ENCODE measurements around the gene MAD1L1.

MAD1L1 gene

DNA sequence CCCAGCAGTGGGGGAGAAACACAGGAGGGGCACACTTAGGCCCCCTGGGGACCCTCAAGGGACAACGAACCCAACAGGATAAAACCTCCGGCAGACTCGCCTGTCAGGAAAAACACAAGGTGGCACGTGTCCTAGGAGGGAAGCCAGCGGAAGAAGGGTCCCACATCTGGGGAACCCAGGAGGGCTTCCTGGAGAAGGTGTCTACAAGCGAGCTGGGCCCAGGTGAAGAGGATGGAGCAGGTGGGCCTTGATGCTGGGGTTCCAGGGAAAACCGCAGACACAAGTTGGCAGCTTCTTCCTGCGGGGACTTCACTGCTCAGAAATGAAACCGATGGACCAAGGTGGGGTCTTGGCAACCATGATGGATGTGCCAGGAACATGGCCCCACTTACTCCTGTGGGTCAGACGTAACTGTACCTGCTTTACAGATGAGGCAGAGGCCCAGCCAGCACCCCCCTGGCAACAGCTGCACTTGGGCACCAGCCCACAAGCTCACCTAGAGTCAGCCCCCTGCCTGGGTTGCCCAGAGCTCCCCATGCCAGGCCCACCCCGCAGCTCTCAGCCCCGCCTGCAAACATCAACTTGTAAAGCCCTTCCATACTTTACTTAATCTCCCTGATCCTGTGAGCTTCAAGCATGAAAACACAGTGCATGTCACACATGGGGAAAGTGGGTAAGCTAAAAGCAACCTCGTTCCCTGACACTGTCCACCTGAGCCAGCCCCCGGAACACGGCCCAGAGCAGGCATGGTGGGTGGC, 337.7 kb downstream of the MAD1L1 start:
- H3K27ac ChIP-seq (ENCODE audit: insufficient read depth in 1 of 2, low read depth in 1 of 2, low read length in 2 of 2, poor library complexity in 1 of 2, severe bottlenecking in 2 of 2), result no peak overlapping the region
- H3K36me3 ChIP-seq (ENCODE audit: control insufficient read depth in 4 of 4, insufficient read depth in 4 of 4, low read length in 3 of 4), result peaks cover 0 to 45% (median 5%) of the 10 kb centered on the region in 4 experiments
- WGBS (ENCODE audit: insufficient coverage), result 89% methylated on average over 14 of the region's 15 CpGs

DNA sequence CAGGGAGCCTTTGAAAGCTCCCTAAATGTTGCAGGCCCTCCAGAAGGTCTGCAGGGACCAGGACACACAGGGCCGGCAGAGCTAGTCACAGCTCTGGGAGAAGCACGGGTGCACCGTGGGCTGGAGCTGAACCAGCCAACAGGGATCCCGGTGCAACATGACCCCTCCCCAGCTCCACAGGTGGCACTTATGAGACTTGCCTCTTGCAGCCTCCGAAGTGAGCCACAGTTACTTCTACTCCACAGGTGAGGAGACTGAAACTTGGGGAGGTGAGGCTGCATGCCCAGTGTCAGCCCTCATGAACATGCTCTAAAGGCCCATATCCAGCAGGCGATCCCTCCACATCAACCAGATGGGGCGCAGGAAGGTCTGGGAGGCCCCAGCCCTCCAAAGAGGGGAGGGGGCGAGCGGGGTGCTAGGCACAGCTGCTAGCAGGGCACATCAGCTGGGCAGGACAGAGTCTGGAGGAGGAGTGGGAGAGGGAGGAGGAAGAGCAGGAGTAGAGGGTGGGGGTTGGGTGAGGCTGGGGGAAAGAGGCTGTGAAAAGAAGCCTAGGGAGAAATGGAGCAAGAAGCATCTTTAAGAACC, 338.3 kb downstream of the MAD1L1 start:
- H3K36me3 ChIP-seq (ENCODE audit: control insufficient read depth in 4 of 4, insufficient read depth in 4 of 4, low read length in 3 of 4), result peaks cover 0 to 45% (median 5%) of the 10 kb centered on the region in 4 experiments
- peaks cover 0 to 14% (median 8%) of the 10 kb centered on the region in 4 experiments for H3K4me1 ChIP-seq (ENCODE audit: control extremely low read depth in 1 of 4, control insufficient read depth in 4 of 4, insufficient read depth in 4 of 4, low read length in 3 of 4)
- no peak overlapping the region for H3K4me3 ChIP-seq (ENCODE audit: control insufficient read depth in 1 of 7, extremely low read depth in 1 of 7, insufficient read depth in 4 of 7, low read depth in 2 of 7, low read length in 6 of 7)
- POLR2A ChIA-PET, result no interaction called here
- 97% methylated on average over 6 of the region's 9 CpGs for WGBS (ENCODE audit: insufficient coverage)
- CTCF ChIA-PET, result interaction anchor here (0.7 kb wide), 1 partner anchor 11 kb away, joined by 3 read pairs; no protein-coding TSS in a partner anchor
- no peak overlapping the region for H3K27ac ChIP-seq (ENCODE audit: insufficient read depth in 1 of 2, low read depth in 1 of 2, low read length in 2 of 2, poor library complexity in 1 of 2, severe bottlenecking in 2 of 2)
- no peak for DNase-seq
- H3K9me3 ChIP-seq (ENCODE audit: control extremely low read depth in 1 of 5, control insufficient read depth in 4 of 5, insufficient read depth in 2 of 5, low read depth in 1 of 5, low read length in 4 of 5), result no peaks in the 10 kb centered on the region
- H3K27me3 ChIP-seq (replicated peaks in 2 of 5; ENCODE audit: control insufficient read depth in 4 of 5, insufficient read depth in 5 of 5, low read length in 4 of 5), result no peaks in the 10 kb centered on the region

More for the DNA sequence above, 337.7 kb downstream of the MAD1L1 start:
- no peak for DNase-seq
- POLR2A ChIA-PET, result no interaction called here
- H3K9me3 ChIP-seq (ENCODE audit: control extremely low read depth in 1 of 5, control insufficient read depth in 4 of 5, insufficient read depth in 2 of 5, low read depth in 1 of 5, low read length in 4 of 5), result no peaks in the 10 kb centered on the region
- H3K4me3 ChIP-seq (ENCODE audit: control insufficient read depth in 1 of 7, extremely low read depth in 1 of 7, insufficient read depth in 4 of 7, low read depth in 2 of 7, low read length in 6 of 7), result no peak overlapping the region
- CTCF ChIA-PET, result no interaction called here
- peaks cover 0 to 7% (median 2%) of the 10 kb centered on the region in 4 experiments for H3K4me1 ChIP-seq (ENCODE audit: control extremely low read depth in 1 of 4, control insufficient read depth in 4 of 4, insufficient read depth in 4 of 4, low read length in 3 of 4)
- H3K27me3 ChIP-seq (replicated peaks in 2 of 5; ENCODE audit: control insufficient read depth in 4 of 5, insufficient read depth in 5 of 5, low read length in 4 of 5), result no peaks in the 10 kb centered on the region

DNA sequence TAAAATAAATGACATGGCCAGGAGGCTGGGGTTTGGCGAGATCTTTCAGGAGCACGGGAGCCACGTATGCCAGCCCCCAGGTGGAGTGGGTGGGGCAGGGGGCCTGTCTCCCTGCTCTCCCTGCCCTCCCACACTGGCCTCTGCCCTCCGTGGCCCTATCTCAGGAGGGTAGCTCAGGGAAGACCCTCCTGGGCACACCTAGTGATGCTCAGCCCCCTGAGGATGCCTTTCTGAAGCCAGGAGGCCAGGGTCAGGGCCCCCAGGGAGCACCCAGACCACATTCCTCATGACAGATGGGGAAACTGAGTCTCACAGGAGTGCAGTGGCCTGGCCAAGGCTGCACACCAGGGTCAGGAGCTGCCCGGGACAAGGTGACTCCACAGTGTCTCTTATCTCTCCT, 339.3 kb downstream of the MAD1L1 start:
- H3K27ac ChIP-seq (ENCODE audit: insufficient read depth in 1 of 2, low read depth in 1 of 2, low read length in 2 of 2, poor library complexity in 1 of 2, severe bottlenecking in 2 of 2), result no peak overlapping the region
- H3K4me1 ChIP-seq (ENCODE audit: control extremely low read depth in 1 of 4, control insufficient read depth in 4 of 4, insufficient read depth in 4 of 4, low read length in 3 of 4), result peaks cover 0 to 16% (median 10%) of the 10 kb centered on the region in 4 experiments
- H3K36me3 ChIP-seq (ENCODE audit: control insufficient read depth in 4 of 4, insufficient read depth in 4 of 4, low read length in 3 of 4), result peaks cover 0 to 52% (median 9%) of the 10 kb centered on the region in 4 experiments
- no peaks in the 10 kb centered on the region for H3K27me3 ChIP-seq (replicated peaks in 2 of 5; ENCODE audit: control insufficient read depth in 4 of 5, insufficient read depth in 5 of 5, low read length in 4 of 5)
- no peak overlapping the region for H3K4me3 ChIP-seq (ENCODE audit: control insufficient read depth in 1 of 7, extremely low read depth in 1 of 7, insufficient read depth in 4 of 7, low read depth in 2 of 7, low read length in 6 of 7)
- peaks cover 0 to 4% (median 0%) of the 10 kb centered on the region in 5 experiments for H3K9me3 ChIP-seq (ENCODE audit: control extremely low read depth in 1 of 5, control insufficient read depth in 4 of 5, insufficient read depth in 2 of 5, low read depth in 1 of 5, low read length in 4 of 5)
- DNase-seq, result no peak
- POLR2A ChIA-PET, result no interaction called here
- CTCF ChIA-PET, result interaction anchor here (0.7 kb wide), 1 partner anchor 31 kb away, joined by 4 read pairs; no protein-coding TSS in a partner anchor
- WGBS (ENCODE audit: insufficient coverage), result 96% methylated on average over 4 of the region's 5 CpGs

DNA sequence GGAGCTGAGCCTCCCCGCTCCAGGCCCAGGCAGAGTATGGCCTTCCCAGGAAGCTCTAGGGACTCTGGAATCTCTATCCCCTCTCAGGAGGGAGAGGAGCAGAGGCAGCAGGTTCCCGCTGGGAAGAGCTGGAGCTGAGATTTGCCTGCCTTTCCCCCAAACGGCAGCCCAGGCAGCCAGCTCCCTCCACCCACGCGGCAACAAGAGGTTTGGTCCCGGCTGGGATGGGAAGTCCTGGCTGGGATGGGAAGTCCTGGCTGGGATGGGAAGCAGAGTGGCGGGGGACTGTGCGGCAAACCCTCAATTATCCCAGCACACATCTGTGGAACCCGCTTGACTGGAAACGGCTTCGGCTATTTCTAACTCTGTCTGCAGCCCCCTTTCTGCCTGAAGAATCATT, 339.7 kb downstream of the MAD1L1 start:
- Histone ChIP-seq H3K27me3 (replicated peaks in 2 of 5; ENCODE audit: control insufficient read depth in 4 of 5, insufficient read depth in 5 of 5, low read length in 4 of 5) (no peaks in the 10 kb centered on the region), H3K4me1 (ENCODE audit: control extremely low read depth in 1 of 4, control insufficient read depth in 4 of 4, insufficient read depth in 4 of 4, low read length in 3 of 4) (peaks cover 0 to 16% (median 10%) of the 10 kb centered on the region in 4 experiments), H3K4me3 (ENCODE audit: control insufficient read depth in 1 of 7, extremely low read depth in 1 of 7, insufficient read depth in 4 of 7, low read depth in 2 of 7, low read length in 6 of 7) (no peak overlapping the region), H3K27ac (ENCODE audit: insufficient read depth in 1 of 2, low read depth in 1 of 2, low read length in 2 of 2, poor library complexity in 1 of 2, severe bottlenecking in 2 of 2) (no peak overlapping the region), H3K9me3 (ENCODE audit: control extremely low read depth in 1 of 5, control insufficient read depth in 4 of 5, insufficient read depth in 2 of 5, low read depth in 1 of 5, low read length in 4 of 5) (peaks cover 0 to 6% (median 0%) of the 10 kb centered on the region in 5 experiments), H3K36me3 (ENCODE audit: control insufficient read depth in 4 of 4, insufficient read depth in 4 of 4, low read length in 3 of 4) (peaks cover 0 to 56% (median 13%) of the 10 kb centered on the region in 4 experiments)
- 94% methylated on average over 8 of the region's 11 CpGs for WGBS (ENCODE audit: insufficient coverage)
- ChIA-PET CTCF (interaction anchor here (0.7 kb wide), 1 partner anchor 31 kb away, joined by 4 read pairs; no protein-coding TSS in a partner anchor), POLR2A (no interaction called here)
- DNase-seq, result no peak

DNA sequence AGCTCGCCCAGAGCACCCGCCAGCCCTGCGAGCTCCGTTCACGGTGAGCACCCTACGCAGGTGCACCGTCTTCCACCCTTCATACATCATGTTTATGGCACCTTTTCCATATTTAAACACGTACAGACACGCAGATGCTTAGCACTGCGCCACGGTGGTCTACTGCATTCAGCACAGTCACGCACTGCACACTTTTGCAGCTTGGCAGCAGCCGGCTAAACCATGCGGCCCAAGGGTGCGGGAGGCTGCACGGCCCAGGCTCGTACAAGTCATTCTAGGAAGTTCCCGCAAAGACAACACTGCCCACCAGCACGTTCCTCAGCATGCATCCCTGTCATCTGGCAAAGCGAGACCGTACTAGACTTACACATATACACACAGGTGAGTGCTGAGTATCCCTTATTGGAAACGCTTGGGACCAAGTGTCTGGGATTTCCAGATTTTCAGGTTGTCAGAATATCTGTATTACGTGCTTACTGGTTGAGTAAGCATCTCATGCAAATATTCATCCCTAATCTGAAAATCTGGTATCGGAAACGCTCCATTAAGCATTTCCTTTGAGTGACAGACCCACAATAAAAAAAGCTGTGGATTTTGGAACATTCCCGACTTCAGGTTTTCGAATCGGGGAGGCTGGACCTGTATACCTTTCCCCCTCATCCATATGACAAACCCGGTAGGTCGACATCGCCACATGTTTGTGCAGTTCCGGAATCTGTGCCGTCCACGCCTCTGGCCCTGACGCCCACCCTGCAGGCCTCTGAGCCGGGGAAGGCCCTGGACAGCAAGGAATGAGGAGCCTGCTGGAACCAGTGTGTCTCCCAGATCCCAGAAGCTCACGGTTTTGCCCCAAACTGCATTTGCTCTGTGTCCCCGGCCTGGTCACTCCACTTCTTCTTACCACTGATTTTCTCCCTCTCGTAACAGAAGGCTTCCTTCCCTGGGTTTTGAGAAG, 340.5 kb downstream of the MAD1L1 start:
- Histone ChIP-seq H3K27me3 (replicated peaks in 2 of 5; ENCODE audit: control insufficient read depth in 4 of 5, insufficient read depth in 5 of 5, low read length in 4 of 5) (no peaks in the 10 kb centered on the region), H3K36me3 (ENCODE audit: control insufficient read depth in 4 of 4, insufficient read depth in 4 of 4, low read length in 3 of 4) (peaks cover 3 to 56% (median 15%) of the 10 kb centered on the region in 4 experiments), H3K4me1 (ENCODE audit: control extremely low read depth in 1 of 4, control insufficient read depth in 4 of 4, insufficient read depth in 4 of 4, low read length in 3 of 4) (peaks cover 0 to 16% (median 10%) of the 10 kb centered on the region in 4 experiments), H3K4me3 (ENCODE audit: control insufficient read depth in 1 of 7, extremely low read depth in 1 of 7, insufficient read depth in 4 of 7, low read depth in 2 of 7, low read length in 6 of 7) (no peak overlapping the region), H3K27ac (ENCODE audit: insufficient read depth in 1 of 2, low read depth in 1 of 2, low read length in 2 of 2, poor library complexity in 1 of 2, severe bottlenecking in 2 of 2) (no peak overlapping the region), H3K9me3 (ENCODE audit: control extremely low read depth in 1 of 5, control insufficient read depth in 4 of 5, insufficient read depth in 2 of 5, low read depth in 1 of 5, low read length in 4 of 5) (peaks cover 0 to 13% (median 0%) of the 10 kb centered on the region in 5 experiments)
- POLR2A ChIA-PET, result no interaction called here
- DNase-seq, result no peak
- 98% methylated on average over 36 of the region's 39 CpGs for WGBS (ENCODE audit: insufficient coverage)
- CTCF ChIA-PET, result interaction anchor here (0.7 kb wide), 1 partner anchor 30 kb away, joined by 4 read pairs; no protein-coding TSS in a partner anchor

DNA sequence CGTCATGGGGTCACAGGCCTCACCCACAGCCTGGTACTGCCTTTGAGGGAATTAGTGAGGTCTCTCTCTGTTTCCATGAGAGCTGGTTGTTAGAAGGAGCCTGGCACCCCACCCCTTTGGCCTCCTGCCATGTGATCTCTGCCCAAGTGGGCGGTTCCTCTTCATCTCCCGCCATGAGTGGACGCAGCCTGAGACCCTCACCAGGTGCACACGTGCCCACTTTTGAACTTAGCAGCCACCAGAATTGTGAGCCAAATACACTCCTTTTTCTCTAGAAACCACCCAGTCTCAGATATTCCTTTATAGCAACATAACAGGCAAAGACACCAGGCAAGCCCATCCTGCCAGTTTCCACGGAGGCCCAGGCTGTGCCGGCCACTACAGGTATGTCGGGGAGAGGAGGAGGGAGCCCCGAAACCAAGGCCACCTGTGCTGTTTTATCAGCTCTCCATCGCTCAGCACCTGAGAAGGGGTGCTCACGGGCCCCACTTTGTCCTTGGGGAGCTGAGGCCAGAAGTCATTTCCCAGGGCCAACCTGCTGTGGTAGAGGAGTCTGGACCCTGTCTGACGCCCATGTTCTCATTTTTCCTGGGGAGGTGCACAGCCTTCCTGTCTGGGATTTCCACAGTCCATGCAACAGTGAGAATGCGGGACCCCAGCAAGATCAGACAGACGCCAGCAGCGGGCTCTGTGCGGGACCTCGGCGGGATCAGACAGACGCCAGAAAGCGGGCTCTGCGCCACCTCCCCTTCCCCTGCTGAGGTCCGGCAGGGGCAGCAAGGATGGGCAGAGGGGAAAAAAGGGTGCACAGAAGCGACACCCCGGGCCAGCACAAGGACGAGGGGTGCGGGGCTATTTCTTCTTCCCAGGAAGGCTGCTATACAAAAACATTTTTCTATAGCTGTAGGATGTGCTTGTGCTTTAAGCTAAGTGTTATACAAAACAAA, 342.2 kb downstream of the MAD1L1 start:
- 94% methylated on average over 14 of the region's 26 CpGs for WGBS (ENCODE audit: insufficient coverage)
- Histone ChIP-seq H3K27me3 (replicated peaks in 2 of 5; ENCODE audit: control insufficient read depth in 4 of 5, insufficient read depth in 5 of 5, low read length in 4 of 5) (no peaks in the 10 kb centered on the region), H3K9me3 (ENCODE audit: control extremely low read depth in 1 of 5, control insufficient read depth in 4 of 5, insufficient read depth in 2 of 5, low read depth in 1 of 5, low read length in 4 of 5) (peaks cover 0 to 16% (median 0%) of the 10 kb centered on the region in 5 experiments), H3K4me1 (ENCODE audit: control extremely low read depth in 1 of 4, control insufficient read depth in 4 of 4, insufficient read depth in 4 of 4, low read length in 3 of 4) (peaks cover 0 to 20% (median 10%) of the 10 kb centered on the region in 4 experiments), H3K27ac (ENCODE audit: insufficient read depth in 1 of 2, low read depth in 1 of 2, low read length in 2 of 2, poor library complexity in 1 of 2, severe bottlenecking in 2 of 2) (no peak overlapping the region), H3K36me3 (ENCODE audit: control insufficient read depth in 4 of 4, insufficient read depth in 4 of 4, low read length in 3 of 4) (peaks cover 6 to 51% (median 18%) of the 10 kb centered on the region in 4 experiments), H3K4me3 (ENCODE audit: control insufficient read depth in 1 of 7, extremely low read depth in 1 of 7, insufficient read depth in 4 of 7, low read depth in 2 of 7, low read length in 6 of 7) (no peak overlapping the region)
- CTCF ChIA-PET, result interaction anchor here (0.9 kb wide), 1 partner anchor 35 kb away, joined by 3 read pairs; no protein-coding TSS in a partner anchor
- no peak for DNase-seq
- POLR2A ChIA-PET, result interaction anchor here (0.6 kb wide), 1 partner anchor 174 kb away, joined by 3 read pairs; no protein-coding TSS in a partner anchor

Measured in common myeloid progenitor, CD34-positive (primary cell).